PC-9 (cell line): ENCODE data around the gene TBC1D14.

ENCODE experiments used
- EZH2 ChIP-seq: fragments of 200-600 bp; sonication (generic); IDR thresholded peaks from 2 replicates; pipeline ENCODE4 v1.8.0; 2017; ENCODE audit warnings: antibody characterized with exemption, low read depth
- TF ChIP-seq, protein P1 (sequence below): fragments of 200-600 bp; sonication (generic); conservative IDR thresholded peaks from 2 replicates; pipeline ENCODE4 v1.6.1; 2017; ENCODE audit warnings: mixed run types, antibody characterized with exemption, mild to moderate bottlenecking, moderate library complexity

GRCh38 chr4:7037425-7037824 is 127.8 kb downstream of the TBC1D14 start:
- TF ChIP-seq, protein P1, sequence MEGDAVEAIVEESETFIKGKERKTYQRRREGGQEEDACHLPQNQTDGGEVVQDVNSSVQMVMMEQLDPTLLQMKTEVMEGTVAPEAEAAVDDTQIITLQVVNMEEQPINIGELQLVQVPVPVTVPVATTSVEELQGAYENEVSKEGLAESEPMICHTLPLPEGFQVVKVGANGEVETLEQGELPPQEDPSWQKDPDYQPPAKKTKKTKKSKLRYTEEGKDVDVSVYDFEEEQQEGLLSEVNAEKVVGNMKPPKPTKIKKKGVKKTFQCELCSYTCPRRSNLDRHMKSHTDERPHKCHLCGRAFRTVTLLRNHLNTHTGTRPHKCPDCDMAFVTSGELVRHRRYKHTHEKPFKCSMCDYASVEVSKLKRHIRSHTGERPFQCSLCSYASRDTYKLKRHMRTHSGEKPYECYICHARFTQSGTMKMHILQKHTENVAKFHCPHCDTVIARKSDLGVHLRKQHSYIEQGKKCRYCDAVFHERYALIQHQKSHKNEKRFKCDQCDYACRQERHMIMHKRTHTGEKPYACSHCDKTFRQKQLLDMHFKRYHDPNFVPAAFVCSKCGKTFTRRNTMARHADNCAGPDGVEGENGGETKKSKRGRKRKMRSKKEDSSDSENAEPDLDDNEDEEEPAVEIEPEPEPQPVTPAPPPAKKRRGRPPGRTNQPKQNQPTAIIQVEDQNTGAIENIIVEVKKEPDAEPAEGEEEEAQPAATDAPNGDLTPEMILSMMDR: no peak
- TF ChIP-seq EZH2: no peak
